GM21367 (cell line): ENCODE results near the gene ZMPSTE24.
"Not testable (repeated sequence)": the region's sequence is repeated elsewhere in the genome, so short reads cannot be mapped to it uniquely, and the experiment has no call there.

Source experiments
- ATAC-seq: cut with Tn5 transposase; IDR thresholded peaks from one replicate; pipeline ENCODE4 v1.9.1; 2021; ENCODE audit not compliant: unreplicated experiment

ZMPSTE24 gene

DNA sequence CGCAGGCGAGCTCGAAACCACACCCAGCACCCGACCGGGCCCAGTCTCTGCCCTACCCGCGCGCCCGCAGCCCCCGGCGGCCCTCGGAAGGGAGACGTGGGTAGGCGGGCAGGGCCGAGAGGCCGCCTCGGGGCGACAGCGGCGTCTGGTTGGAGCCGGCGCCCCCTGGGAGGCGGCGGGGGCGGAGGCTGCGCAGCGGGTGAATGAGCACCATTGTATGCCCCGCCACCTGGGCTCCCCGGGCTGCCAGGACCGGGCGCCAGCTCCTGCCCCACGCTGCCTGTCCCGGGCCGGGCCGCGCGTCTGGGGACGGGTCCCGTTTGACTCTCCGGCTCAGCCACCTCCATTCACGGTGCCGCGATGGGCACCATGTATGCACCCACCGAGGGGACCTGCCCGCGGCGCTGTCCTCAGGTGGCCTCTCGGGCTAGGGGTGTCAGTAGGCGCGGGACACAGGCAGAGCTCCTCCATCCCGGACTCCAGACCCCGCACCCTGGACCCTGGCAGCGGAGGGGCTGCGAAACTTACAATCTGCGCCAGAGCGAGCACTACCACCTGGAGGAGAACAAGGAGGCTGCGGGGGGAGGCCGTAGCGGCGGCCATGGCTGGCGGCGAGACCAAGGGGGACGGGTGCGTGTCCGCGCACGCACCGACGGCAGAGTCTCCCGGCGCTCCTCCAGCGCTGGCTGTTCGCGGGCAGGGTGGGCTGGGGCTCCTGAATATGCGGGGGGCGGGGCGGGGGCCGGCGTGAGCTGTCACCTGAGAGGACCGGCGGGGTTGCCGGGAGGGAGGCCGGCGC is 58.8 kb downstream of the ZMPSTE24 start, which contains the start of gene COL9A2:
COL9A2 (minus strand) TSS at position 692 of the 799 bp plus-strand sequence; CDS start at position 603, 89 bp downstream.
- no peak for ATAC-seq

DNA sequence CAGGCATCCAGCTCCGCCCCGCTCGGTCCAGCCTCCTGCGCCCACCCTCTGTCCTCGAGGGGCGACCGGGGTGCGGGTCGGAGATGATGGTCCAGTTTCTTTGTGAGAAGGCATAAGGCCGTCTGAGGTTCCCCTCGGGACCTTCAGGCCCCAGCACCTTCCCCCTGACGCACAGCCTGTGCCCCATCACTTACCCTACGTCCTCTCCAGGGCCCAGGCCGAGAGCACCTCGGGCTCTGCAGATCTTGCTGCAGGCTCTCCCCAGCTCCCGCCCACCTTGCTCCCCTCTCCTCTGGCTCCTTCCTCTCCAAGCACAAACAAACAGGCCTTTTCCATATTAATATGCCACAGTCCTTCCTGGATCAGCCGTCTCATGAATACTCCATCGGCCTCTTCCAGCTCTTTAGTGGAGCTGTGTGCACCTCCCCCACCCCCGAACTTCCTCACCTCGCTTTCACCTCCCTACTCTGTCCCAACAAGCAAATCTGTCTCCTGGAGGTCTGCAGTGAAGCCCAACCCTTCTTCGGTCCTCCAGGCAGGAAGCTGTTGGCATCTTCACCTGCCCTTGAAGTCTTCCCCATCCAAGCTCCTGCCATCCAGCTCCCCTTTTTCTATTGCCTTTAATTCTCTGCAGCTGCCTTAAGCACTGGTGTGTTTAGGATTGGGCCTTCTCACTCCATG is 59.5 kb downstream of the ZMPSTE24 start:
- ATAC-seq, result no peak

DNA sequence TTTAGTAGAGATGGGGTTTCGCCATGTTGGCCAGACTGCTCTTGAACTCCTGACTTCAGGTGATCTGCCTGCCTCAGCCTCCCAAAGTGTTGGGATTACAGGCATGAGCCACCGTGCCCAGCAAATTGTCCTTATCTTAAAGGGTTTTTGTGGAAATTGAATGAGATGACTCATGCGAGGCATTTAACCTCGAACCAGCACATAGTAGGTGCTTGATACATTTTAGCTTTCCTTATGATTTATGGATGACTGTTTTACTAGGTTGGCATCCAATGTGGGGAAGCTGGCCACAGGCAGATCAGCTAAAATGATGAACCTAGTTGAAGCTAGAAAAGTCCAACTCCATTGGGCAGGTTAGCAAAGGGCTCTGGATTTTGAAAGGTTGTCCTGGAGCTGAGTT is 60.4 kb downstream of the ZMPSTE24 start:
- ATAC-seq, result no peak

DNA sequence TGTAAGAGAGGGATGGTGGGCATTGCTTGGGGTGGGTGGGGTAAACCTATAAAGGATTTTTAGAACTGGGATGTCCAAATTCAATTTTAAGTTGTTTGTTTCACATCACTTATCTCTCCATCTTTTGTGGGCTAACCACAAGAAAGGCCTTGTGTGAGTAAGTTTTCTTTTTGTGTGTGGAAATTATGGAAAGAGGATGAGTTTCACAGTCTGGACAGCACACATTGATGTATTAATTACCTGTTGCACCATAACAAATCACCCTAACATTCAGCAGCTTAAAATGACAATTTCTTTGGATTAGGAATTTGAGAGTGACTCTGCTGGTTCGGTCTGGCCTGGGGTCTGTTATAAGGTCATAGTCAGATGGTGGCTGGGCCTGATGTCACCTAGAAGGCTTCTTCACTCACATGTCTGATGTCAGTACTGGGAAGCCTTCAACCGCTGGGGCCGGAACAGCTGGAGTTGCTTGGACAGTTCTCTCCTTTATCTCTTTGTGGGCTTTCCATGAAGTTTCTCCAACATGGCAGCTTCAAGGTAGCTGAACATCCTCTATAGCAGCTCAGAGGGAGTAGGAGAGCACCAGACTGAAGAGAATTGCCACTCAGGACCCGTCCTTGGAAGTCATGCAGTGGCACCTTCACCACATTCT is 61.1 kb downstream of the ZMPSTE24 start:
- no peak for ATAC-seq

DNA sequence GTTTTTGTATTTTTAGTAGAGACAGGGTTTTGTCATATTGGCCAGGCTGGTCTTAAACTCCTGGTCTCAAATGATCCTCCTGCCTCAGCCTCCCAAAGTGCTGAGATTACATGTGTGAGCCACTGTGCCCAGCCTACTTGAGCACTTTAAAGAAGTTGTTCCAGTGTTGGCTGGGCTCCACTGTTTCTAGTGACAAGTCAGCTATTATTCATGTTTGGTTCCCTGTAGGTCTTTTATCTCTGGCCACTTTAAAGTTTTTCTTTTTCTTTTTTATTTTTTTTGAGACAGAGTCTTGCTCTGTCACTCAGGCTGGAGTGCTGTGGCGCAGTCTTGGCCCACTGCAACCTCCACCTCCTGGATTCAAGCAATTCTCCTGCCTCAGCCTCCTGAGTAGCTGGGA is 73.4 kb downstream of the ZMPSTE24 start:
- ATAC-seq, result not testable (repeated sequence)

DNA sequence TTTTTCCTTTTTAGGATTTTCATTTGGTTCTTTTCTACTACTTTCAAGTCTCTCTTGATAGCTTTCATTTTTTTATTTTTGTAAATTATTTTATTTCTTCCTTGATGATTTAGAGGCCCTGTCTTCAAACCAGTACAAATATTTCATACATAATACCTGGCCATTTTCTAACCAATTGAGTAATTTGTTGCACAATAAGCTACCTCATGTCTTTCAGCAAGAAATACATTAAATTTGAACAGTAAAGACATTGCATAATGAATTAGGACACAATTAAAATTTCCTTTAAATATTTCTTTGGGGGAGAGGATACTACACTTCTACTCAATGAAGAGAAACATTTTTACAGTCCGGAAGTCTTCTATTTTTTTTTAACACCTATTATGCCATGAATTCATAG is 74.7 kb downstream of the ZMPSTE24 start:
- ATAC-seq, result no peak

DNA sequence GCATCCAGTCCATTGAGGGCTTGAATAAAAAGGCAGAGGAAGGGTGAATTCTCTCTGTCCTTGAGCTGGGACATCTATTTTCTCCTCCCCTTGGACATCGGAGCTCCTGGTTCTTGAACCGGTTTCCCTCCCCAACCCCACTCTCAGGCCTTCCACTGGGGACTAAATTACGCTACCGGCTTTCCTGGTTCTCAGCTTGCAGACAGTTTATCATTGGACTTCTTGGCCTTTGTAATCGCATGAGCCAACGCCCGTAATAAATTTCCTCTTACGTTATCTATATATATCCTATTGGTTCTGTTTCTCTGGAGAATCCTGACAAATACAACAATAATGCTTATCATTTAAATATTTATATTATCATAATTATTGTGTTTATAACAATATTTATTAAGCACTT is 79.4 kb downstream of the ZMPSTE24 start:
- ATAC-seq, result no peak

DNA sequence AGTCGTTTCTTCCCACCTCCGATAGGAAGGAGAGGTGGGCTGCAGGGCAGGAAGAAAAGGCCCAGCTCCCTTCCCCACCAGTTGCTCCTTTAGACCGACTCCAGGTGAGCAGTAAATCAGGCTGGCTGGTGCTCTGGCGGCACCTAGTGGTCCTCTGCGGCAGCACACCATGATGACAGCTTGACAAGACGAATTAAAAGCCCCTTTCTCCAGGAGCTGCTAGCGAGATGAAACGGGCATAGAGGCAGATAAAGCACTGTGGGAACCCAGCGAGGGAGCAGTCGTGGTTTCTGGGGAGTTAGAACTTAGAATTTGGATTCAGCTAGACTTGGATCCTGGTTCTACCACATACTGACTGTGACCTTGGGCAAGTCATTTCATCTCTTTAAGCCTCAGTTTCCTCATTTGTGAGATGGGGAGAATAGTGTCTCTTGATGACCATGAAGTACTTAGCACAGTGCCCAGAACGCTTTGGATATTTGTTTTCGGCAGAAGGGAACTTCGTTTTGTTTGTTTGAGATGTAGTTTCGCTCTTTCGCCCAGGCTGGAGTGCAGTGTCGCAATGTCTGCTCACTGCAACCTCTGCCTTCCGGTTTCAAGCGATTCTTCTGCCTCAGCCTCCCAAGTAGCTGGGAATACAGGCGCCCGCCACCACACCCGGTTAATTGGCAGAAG is 80.8 kb downstream of the ZMPSTE24 start:
- ATAC-seq, result no peak

DNA sequence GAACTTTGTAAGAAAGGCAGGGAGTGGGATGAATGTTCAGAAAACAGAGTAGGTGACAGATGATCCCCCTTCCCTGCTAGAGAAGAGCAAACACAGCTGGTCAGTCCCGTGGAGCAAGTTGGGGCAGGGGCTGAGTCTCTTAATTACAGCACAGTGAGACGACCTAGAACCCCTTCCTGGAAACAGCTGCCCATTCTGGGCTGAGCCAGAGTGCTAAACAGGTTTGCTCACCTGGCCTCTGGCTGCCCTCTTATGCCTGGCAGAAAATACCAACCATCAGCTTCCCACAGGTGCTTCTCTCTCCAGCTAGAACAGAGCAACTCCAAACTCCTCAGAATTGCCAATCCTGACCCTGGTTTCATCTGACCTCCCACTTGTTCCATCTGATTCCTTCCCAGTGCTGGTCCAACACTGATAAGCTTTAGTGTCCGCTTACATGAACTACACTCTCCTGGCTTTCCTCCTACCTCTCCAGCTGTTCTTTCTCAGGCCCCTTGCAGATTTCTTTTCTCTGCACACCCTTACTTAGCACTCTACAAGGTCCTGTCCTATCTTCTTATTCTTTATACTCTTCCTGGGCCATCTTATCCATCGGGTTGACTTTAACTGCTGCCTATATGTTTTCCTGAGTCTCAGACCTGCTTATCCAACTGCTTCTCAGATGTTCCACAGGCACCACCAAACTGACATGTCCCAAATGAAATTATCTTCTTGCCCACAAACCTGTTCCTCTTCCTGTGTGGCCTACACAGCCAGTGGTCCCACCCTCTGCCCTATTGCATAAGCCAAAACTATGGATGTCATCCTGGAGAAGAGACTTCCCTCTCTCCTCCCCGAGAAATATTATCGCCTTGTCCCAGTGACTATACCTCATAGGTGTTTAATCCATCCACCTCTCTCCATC is 81.6 kb downstream of the ZMPSTE24 start:
- ATAC-seq, result no peak

DNA sequence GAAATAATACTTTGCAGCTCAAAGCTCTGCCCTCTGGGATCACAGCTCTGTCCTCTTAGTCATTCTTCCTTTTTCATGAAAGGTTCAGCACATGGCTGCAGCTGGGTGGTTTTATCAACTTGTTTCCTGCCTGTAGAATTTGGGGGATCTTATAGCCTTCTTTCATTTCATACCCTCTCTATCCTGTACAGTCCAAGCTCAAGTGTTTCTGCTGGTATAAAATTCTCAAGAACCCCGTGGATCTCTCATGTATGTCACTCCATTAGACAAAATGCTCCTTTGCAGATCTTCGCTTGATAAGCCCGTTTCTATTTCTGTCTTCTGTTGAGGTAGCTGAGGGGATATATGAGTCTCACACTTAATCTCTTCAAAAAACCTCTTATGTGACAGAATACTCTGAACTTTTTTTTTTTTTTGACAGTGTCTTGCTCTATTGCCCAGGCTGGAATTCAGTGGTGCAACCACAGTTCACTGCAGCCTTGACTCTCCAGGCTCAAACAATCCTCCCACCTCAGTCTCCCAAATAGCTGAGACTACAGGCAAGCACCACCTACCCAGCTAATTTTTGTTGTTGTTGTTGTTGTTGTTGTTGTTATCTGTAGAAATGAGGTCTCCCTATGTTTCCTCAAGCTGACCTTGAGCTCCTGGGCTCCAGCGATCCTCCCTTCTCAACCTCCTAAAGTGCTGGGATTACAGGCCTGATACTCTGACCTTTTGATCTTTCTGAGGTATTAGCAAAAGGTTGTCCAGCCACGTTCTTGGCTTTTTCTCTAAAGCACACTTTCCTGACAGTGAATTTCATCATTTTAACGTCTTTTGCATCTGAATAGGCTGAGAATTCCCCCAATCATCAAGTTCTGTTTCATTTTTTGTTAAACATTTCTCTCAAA is 83.7 kb downstream of the ZMPSTE24 start:
- no peak for ATAC-seq

DNA sequence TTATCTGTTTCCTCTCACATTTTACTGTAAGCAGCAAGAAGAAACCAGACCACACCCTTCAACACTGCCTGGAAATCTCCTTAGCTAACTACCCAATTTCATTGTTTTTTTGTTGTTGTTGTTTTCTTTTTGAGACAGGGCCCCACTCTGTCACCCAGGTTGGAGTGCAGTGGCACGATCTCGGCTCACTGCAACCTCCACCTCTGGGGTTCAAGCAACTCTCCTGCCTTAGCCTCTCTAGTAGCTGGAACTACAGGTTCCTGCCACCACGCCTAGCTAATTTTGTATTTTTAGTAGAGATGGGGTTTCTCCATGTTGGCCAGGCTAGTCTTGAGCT is 84.3 kb downstream of the ZMPSTE24 start:
- not testable (repeated sequence) for ATAC-seq
